ENCODE results near the gene VPS51. TPM values are rescaled to one million over a fixed set of nuclear protein-coding genes. Genes with fewer than 3 reads are reported as not detected.
A peak's percentile ranks its signal among the peaks of the same experiment; 100 is the strongest.

Gene VPS51
- total and polyA plus RNA-seq, 9 of the 15 experiments (the other 6 are each of a cell fraction or from before 2014, with no cell fraction given) = 1.8 to 143 (median 46.8) TPM

DNA sequence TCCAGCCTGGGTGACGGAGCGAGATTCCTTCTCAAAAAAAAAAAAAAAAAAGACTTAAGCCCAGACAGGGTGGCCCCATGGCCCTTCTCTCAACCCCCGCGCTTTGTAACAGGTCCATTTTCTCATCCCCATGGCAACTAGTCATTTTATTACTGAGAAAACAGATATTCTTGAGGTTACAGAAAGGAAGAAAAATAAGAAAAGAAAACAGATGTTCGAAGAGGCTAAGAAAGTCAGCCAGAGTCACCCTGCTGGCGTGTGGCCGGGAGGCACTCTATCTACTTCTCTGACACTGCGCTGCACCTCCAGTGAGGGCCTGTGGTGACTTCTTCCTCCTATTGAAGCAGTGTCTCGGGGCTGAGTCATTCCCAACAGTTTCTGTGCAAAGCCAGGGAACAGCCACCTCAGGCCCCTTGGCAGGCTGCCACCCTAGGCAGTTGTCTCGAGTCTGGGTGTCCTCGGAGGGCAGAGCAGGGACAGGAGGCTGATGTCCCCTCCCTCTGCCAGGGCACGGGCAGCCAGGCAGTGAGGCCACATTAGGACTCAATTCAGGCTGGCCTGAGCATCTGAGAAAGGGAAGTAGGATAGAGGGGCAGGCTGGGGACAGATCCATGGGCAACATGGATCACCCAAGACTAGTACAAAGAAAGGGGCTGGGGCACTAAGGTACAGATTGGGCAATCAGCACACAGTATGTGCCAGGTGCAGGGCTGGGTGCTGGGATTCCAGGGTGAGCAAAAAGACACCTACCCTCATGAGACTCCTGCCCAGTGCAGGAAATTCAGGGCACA is 54.7 kb downstream of the VPS51 start (continued):
- peak; percentile 59; the same call in 1 of the 2 replicates for TF ChIP-seq ETV5 (CRISPR knock-in tag; IDR thresholded peaks at IDR 0.05; ENCODE audit: low read depth)
- no peak for TF ChIP-seq MBD2 (IDR thresholded peaks at IDR 0.05; ENCODE audit: borderline replicate concordance, low read depth)
- peak; percentile 60 for TF ChIP-seq MEIS2 (IDR thresholded peaks at IDR 0.05; ENCODE audit: partially characterized antibody)
- TF ChIP-seq TAF1 (IDR thresholded peaks at IDR 0.05; ENCODE audit: control insufficient read depth, extremely low read depth, insufficient read depth, low read length, severe bottlenecking) = peak; percentile 66
- TF ChIP-seq ZNF518B (CRISPR knock-in tag; IDR thresholded peaks at IDR 0.05) = no peak
- TF ChIP-seq MCM2 (IDR thresholded peaks at IDR 0.05; ENCODE audit: low read depth) = no peak
- TF ChIP-seq, protein P1, sequence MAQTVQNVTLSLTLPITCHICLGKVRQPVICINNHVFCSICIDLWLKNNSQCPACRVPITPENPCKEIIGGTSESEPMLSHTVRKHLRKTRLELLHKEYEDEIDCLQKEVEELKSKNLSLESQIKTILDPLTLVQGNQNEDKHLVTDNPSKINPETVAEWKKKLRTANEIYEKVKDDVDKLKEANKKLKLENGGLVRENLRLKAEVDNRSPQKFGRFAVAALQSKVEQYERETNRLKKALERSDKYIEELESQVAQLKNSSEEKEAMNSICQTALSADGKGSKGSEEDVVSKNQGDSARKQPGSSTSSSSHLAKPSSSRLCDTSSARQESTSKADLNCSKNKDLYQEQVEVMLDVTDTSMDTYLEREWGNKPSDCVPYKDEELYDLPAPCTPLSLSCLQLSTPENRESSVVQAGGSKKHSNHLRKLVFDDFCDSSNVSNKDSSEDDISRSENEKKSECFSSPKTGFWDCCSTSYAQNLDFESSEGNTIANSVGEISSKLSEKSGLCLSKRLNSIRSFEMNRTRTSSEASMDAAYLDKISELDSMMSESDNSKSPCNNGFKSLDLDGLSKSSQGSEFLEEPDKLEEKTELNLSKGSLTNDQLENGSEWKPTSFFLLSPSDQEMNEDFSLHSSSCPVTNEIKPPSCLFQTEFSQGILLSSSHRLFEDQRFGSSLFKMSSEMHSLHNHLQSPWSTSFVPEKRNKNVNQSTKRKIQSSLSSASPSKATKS (CRISPR knock-in tag; IDR thresholded peaks at IDR 0.05) = no peak
- TF ChIP-seq PHF8 (IDR thresholded peaks at IDR 0.05; ENCODE audit: borderline replicate concordance, low read length) = peak; percentile 40; the same call in 1 of the 2 replicates
- no peak for TF ChIP-seq SETDB1 (IDR thresholded peaks at IDR 0.05; ENCODE audit: low read length)
- no peak for TF ChIP-seq KDM2B (CRISPR knock-in tag; IDR thresholded peaks at IDR 0.05)
- TF ChIP-seq, protein P2, sequence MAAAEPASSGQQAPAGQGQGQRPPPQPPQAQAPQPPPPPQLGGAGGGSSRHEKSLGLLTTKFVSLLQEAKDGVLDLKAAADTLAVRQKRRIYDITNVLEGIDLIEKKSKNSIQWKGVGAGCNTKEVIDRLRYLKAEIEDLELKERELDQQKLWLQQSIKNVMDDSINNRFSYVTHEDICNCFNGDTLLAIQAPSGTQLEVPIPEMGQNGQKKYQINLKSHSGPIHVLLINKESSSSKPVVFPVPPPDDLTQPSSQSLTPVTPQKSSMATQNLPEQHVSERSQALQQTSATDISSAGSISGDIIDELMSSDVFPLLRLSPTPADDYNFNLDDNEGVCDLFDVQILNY (CRISPR knock-in tag; IDR thresholded peaks at IDR 0.05) = no peak
- TF ChIP-seq ZNF121 (CRISPR knock-in tag; conservative IDR thresholded peaks at IDR 0.05) = no peak
- no peak for TF ChIP-seq ZNF3 (CRISPR knock-in tag; IDR thresholded peaks at IDR 0.05)
- peak; percentile 71 for TF ChIP-seq HES1 (IDR thresholded peaks at IDR 0.05; ENCODE audit: low read depth)
- TF ChIP-seq, protein P3, sequence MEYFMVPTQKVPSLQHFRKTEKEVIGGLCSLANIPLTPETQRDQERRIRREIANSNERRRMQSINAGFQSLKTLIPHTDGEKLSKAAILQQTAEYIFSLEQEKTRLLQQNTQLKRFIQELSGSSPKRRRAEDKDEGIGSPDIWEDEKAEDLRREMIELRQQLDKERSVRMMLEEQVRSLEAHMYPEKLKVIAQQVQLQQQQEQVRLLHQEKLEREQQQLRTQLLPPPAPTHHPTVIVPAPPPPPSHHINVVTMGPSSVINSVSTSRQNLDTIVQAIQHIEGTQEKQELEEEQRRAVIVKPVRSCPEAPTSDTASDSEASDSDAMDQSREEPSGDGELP (CRISPR knock-in tag; IDR thresholded peaks at IDR 0.05; ENCODE audit: borderline replicate concordance) = peak; percentile 49; the same call in 1 of the 2 replicates
- TF ChIP-seq NELFE (IDR thresholded peaks at IDR 0.05; ENCODE audit: insufficient read depth, insufficient read length) = no peak
- no peak for TF ChIP-seq HDAC3 (IDR thresholded peaks at IDR 0.05; ENCODE audit: borderline replicate concordance, partially characterized antibody)
- no peak for TF ChIP-seq ZEB2 (IDR thresholded peaks at IDR 0.05)
- TF ChIP-seq DDX20 (tag; IDR thresholded peaks at IDR 0.05; ENCODE audit: low read depth) = no peak
- TF ChIP-seq STAT5B (CRISPR knock-in tag; IDR thresholded peaks at IDR 0.05) = no peak

All from K562 (cell line).